Measurements from ENCODE around the gene MOV10.

The MOV10 gene

DNA sequence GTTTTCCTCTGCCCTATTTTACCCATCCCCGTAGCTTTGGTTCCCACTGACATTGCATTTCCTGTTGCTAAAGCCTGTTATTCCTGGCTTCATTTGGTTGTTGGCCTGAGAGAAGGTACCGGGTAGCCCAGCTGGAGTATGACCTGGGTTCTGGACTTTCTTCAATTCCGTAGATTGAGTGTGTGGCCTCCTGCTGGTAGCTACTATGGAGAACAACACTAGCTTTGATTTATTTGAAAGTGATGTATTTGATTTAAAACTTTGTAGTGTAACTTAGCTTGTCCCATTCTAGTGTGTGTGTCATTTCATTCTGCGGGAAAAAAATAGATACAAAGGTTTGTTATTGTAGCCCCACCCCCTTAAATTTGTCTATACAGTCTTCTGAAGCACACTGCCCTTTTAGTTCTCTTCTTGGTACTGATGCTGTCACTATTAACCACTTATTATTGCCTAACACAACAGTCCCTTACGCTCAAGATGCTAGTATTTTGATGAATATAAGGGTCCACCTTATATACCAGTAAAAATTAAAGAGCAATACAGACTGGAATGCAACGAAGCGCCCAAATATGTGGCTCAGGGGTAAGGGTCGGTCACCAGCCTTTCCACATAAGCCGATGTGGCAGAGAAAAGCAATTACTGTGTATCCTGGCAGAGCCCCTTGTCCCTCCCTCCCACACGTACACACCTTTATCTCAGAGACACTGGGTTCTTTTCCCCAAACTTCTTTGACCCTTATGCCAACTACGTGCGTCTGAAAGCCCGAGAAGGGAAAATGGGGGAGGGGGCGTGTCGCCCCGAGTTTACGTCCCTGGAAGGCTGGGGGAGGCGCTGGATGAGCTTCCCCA, 643 bp upstream of the MOV10 start:
- H3K79me2 ChIP-seq (ENCODE audit: control insufficient read depth, insufficient read depth, low read length, unreplicated experiment), result peaks cover 37% of the 10 kb centered on the region
- no peaks in the 10 kb centered on the region for H3K27me3 ChIP-seq (ENCODE audit: insufficient read depth, low read length)
- H3K36me3 ChIP-seq (ENCODE audit: insufficient read depth, low read length), result peaks cover 16% of the 10 kb centered on the region
- H3K4me1 ChIP-seq (ENCODE audit: control insufficient read depth, insufficient read depth, low read length, unreplicated experiment), result peaks cover 40% of the 10 kb centered on the region
- H3K4me3 ChIP-seq (ENCODE audit: low read depth, low read length), result peak overlapping the region; percentile 91
- H2AFZ ChIP-seq (ENCODE audit: low read length, unreplicated experiment), result peak overlapping the region; percentile 20
- peak overlapping the region; percentile 78 for H3K27ac ChIP-seq (ENCODE audit: low read depth, low read length)

- H3K36me3 ChIP-seq (ENCODE audit: insufficient read depth, low read length), result peaks cover 4% of the 10 kb centered on the region
- peak overlapping the region; percentile 74 for H2AFZ ChIP-seq (ENCODE audit: low read length, unreplicated experiment)
- H3K27me3 ChIP-seq (ENCODE audit: insufficient read depth, low read length), result no peaks in the 10 kb centered on the region
These were observed 698 bp downstream of the MOV10 start for GRCh38 chr1:112674986-112675727.

DNA sequence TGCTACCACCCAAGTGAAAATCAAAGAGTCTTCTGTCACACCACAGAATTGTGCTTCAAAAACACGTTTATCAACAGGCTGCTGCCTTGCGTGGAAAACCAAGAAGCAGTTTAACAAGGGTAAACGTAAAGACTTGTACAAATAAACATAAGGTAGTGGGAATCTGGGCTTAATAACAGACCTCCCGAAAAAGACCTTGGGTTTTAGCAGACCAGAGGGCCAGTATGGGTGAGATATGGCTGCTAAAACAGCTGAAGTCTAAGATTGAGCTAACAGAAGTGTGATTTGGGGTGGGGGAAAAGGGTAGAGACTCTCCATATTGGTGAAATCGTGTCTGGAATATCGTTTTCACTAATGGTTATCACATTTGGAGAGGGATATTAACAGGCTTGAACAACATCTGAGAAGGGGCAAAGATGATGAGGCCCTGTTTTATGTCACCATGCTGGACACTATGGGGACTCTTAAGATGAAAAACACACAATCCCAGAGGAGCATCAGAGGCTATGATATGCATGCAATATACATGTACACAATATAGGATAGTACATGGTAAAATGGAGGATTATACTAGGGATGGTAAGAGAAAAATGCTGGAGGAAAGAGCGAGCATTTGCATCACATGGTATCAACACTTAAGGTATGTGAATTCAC, 1.4 kb downstream of the MOV10 start:
- Histone ChIP-seq H2AFZ (ENCODE audit: low read length, unreplicated experiment) (peak overlapping the region; percentile 67), H3K79me2 (ENCODE audit: control insufficient read depth, insufficient read depth, low read length, unreplicated experiment) (peaks cover 53% of the 10 kb centered on the region), H3K4me1 (ENCODE audit: control insufficient read depth, insufficient read depth, low read length, unreplicated experiment) (peaks cover 40% of the 10 kb centered on the region), H3K27ac (ENCODE audit: low read depth, low read length) (peak overlapping the region; percentile 78; the same call in 1 of the 2 replicates), H3K36me3 (ENCODE audit: insufficient read depth, low read length) (peaks cover 4% of the 10 kb centered on the region), H3K4me3 (ENCODE audit: low read depth, low read length) (peak overlapping the region; percentile 91), H3K27me3 (ENCODE audit: insufficient read depth, low read length) (no peaks in the 10 kb centered on the region)

More at GRCh38 chr1:112674986-112675727, 698 bp downstream of the MOV10 start:
- H3K79me2 ChIP-seq (ENCODE audit: control insufficient read depth, insufficient read depth, low read length, unreplicated experiment), result peaks cover 50% of the 10 kb centered on the region
- H3K4me1 ChIP-seq (ENCODE audit: control insufficient read depth, insufficient read depth, low read length, unreplicated experiment), result peaks cover 40% of the 10 kb centered on the region
- H3K27ac ChIP-seq (ENCODE audit: low read depth, low read length), result peak overlapping the region; percentile 78
- H3K4me3 ChIP-seq (ENCODE audit: low read depth, low read length), result peak overlapping the region; percentile 91

DNA sequence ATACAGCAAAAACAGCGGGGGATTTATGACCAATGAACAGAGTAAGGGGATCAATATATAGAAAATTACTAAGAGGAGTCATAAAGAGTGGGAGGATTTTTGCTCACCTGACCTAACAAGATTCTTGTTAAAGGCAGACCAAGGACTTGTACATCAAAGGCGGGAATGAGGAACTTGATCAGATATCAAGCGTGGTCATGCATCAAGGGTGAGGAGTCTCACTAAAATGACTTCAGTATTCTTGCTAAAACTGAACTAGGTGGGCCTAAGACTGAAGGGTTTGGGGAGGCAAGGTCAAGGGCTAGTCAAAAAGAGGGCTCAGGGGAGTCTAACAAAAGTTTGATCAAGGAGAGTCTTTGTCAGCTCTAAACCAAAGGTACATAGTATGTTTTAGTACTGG, 2.1 kb downstream of the MOV10 start:
- Histone ChIP-seq H2AFZ (ENCODE audit: low read length, unreplicated experiment) (no peak overlapping the region), H3K27me3 (ENCODE audit: insufficient read depth, low read length) (no peaks in the 10 kb centered on the region), H3K4me1 (ENCODE audit: control insufficient read depth, insufficient read depth, low read length, unreplicated experiment) (peaks cover 40% of the 10 kb centered on the region), H3K4me3 (ENCODE audit: low read depth, low read length) (peak overlapping the region; percentile 91), H3K79me2 (ENCODE audit: control insufficient read depth, insufficient read depth, low read length, unreplicated experiment) (peaks cover 55% of the 10 kb centered on the region), H3K27ac (ENCODE audit: low read depth, low read length) (no peak overlapping the region), H3K36me3 (ENCODE audit: insufficient read depth, low read length) (peaks cover 4% of the 10 kb centered on the region; the same call in 1 of the 2 replicates)

- peaks cover 62% of the 10 kb centered on the region for H3K79me2 ChIP-seq (ENCODE audit: control insufficient read depth, insufficient read depth, low read length, unreplicated experiment)
- H3K27ac ChIP-seq (ENCODE audit: low read depth, low read length), result no peak overlapping the region
- no peaks in the 10 kb centered on the region for H3K27me3 ChIP-seq (ENCODE audit: insufficient read depth, low read length)
- H3K4me1 ChIP-seq (ENCODE audit: control insufficient read depth, insufficient read depth, low read length, unreplicated experiment), result peaks cover 37% of the 10 kb centered on the region
- no peaks in the 10 kb centered on the region for H3K36me3 ChIP-seq (ENCODE audit: insufficient read depth, low read length)
- H2AFZ ChIP-seq (ENCODE audit: low read length, unreplicated experiment), result no peak overlapping the region
- no peak overlapping the region for H3K4me3 ChIP-seq (ENCODE audit: low read depth, low read length)
These were observed 3.0 kb downstream of the MOV10 start for GRCh38 chr1:112677501-112677900.

GRCh38 chr1:112678605-112679004, 4.1 kb downstream of the MOV10 start:
- H3K4me3 ChIP-seq (ENCODE audit: low read depth, low read length), result no peak overlapping the region
- H3K36me3 ChIP-seq (ENCODE audit: insufficient read depth, low read length), result no peaks in the 10 kb centered on the region
- peaks cover 69% of the 10 kb centered on the region for H3K79me2 ChIP-seq (ENCODE audit: control insufficient read depth, insufficient read depth, low read length, unreplicated experiment)
- no peaks in the 10 kb centered on the region for H3K27me3 ChIP-seq (ENCODE audit: insufficient read depth, low read length)
- no peak overlapping the region for H2AFZ ChIP-seq (ENCODE audit: low read length, unreplicated experiment)
- peaks cover 26% of the 10 kb centered on the region for H3K4me1 ChIP-seq (ENCODE audit: control insufficient read depth, insufficient read depth, low read length, unreplicated experiment)
- no peak overlapping the region for H3K27ac ChIP-seq (ENCODE audit: low read depth, low read length)

- Histone ChIP-seq H3K79me2 (ENCODE audit: control insufficient read depth, insufficient read depth, low read length, unreplicated experiment) (peaks cover 40% of the 10 kb centered on the region), H3K36me3 (ENCODE audit: insufficient read depth, low read length) (no peaks in the 10 kb centered on the region)
These were observed 11.5 kb downstream of the MOV10 start for GRCh38 chr1:112685913-112686312.

DNA sequence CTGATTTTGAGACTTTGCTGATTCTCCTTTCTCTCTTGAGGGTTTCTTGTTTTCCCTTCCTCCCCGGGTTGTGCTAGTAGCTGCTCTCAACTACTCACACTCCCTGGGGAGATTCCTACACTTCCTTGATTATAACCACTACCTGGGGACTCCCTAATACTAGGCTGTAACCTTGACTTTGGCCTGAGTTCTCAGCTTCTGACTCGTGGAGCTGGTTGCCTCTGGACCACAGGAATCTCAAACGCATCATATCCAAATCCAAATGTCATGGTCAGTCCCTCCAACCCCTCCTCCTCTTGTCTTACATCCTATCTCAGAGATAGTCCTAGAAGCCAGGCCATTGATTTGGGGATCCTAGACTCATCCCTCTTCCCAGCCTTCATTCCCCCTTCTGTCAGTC, 12.0 kb downstream of the MOV10 start:
- Histone ChIP-seq H3K27ac (ENCODE audit: low read depth, low read length) (no peak overlapping the region), H3K36me3 (ENCODE audit: insufficient read depth, low read length) (0 out of 2 replicates have a peak, but pooled peaks cover under 1% of the 10 kb centered on the region), H2AFZ (ENCODE audit: low read length, unreplicated experiment) (no peak overlapping the region), H3K4me1 (ENCODE audit: control insufficient read depth, insufficient read depth, low read length, unreplicated experiment) (peaks cover 4% of the 10 kb centered on the region), H3K79me2 (ENCODE audit: control insufficient read depth, insufficient read depth, low read length, unreplicated experiment) (peaks cover 38% of the 10 kb centered on the region), H3K27me3 (ENCODE audit: insufficient read depth, low read length) (no peaks in the 10 kb centered on the region), H3K4me3 (ENCODE audit: low read depth, low read length) (no peak overlapping the region)

More at GRCh38 chr1:112685913-112686312, 11.5 kb downstream of the MOV10 start:
- Histone ChIP-seq H3K27ac (ENCODE audit: low read depth, low read length) (no peak overlapping the region), H3K4me1 (ENCODE audit: control insufficient read depth, insufficient read depth, low read length, unreplicated experiment) (peaks cover 4% of the 10 kb centered on the region), H3K27me3 (ENCODE audit: insufficient read depth, low read length) (no peaks in the 10 kb centered on the region), H3K4me3 (ENCODE audit: low read depth, low read length) (no peak overlapping the region), H2AFZ (ENCODE audit: low read length, unreplicated experiment) (no peak overlapping the region)

DNA sequence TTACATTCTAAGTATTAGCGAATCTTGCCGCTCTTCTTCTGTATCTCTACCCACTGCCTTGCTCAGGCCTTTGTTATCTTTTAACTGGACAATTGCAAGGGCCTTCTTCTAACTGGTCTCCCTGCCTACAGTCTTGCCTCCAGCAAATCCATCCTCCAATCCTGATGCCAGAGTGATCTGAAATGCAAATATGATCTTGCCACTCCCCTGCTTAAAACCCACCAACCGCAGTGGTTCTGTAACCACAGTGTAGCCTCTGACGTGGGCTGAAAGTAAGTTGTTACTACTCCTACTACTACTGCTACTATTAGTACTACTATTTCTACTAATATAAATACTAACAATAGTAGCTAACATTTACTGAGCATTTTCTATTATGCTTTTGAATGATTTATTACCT, 12.4 kb downstream of the MOV10 start:
- Histone ChIP-seq H3K4me3 (ENCODE audit: low read depth, low read length) (no peak overlapping the region), H3K27me3 (ENCODE audit: insufficient read depth, low read length) (no peaks in the 10 kb centered on the region), H3K79me2 (ENCODE audit: control insufficient read depth, insufficient read depth, low read length, unreplicated experiment) (peaks cover 38% of the 10 kb centered on the region), H3K4me1 (ENCODE audit: control insufficient read depth, insufficient read depth, low read length, unreplicated experiment) (peaks cover 4% of the 10 kb centered on the region), H3K27ac (ENCODE audit: low read depth, low read length) (no peak overlapping the region), H2AFZ (ENCODE audit: low read length, unreplicated experiment) (no peak overlapping the region), H3K36me3 (ENCODE audit: insufficient read depth, low read length) (0 out of 2 replicates have a peak, but pooled peaks cover 4% of the 10 kb centered on the region)

GRCh38 chr1:112687361-112687760, 12.9 kb downstream of the MOV10 start:
- H3K79me2 ChIP-seq (ENCODE audit: control insufficient read depth, insufficient read depth, low read length, unreplicated experiment), result peaks cover 33% of the 10 kb centered on the region
- H3K4me1 ChIP-seq (ENCODE audit: control insufficient read depth, insufficient read depth, low read length, unreplicated experiment), result peaks cover 4% of the 10 kb centered on the region
- no peak overlapping the region for H2AFZ ChIP-seq (ENCODE audit: low read length, unreplicated experiment)
- no peak overlapping the region for H3K4me3 ChIP-seq (ENCODE audit: low read depth, low read length)
- no peaks in the 10 kb centered on the region for H3K27me3 ChIP-seq (ENCODE audit: insufficient read depth, low read length)
- H3K27ac ChIP-seq (ENCODE audit: low read depth, low read length), result no peak overlapping the region
- peaks cover 10% of the 10 kb centered on the region; the same call in 1 of the 2 replicates for H3K36me3 ChIP-seq (ENCODE audit: insufficient read depth, low read length)
